Measurements from ENCODE around the gene FMN2. TPM values are rescaled to one million over a fixed set of nuclear protein-coding genes. Genes with fewer than 3 reads are reported as not detected.
A peak's percentile ranks its signal among the peaks of the same experiment; 100 is the strongest.
"Not testable (repeated sequence)": the region's sequence is repeated elsewhere in the genome, so short reads cannot be mapped to it uniquely, and the experiment has no call there.

The FMN2 gene
- total RNA-seq, 1 donor from 2014 or later, result 3.4 TPM

GRCh38 chr1:240314845-240315801 lies 223.4 kb downstream of the FMN2 start:
- DNase-seq, result peak; percentile 65

DNA sequence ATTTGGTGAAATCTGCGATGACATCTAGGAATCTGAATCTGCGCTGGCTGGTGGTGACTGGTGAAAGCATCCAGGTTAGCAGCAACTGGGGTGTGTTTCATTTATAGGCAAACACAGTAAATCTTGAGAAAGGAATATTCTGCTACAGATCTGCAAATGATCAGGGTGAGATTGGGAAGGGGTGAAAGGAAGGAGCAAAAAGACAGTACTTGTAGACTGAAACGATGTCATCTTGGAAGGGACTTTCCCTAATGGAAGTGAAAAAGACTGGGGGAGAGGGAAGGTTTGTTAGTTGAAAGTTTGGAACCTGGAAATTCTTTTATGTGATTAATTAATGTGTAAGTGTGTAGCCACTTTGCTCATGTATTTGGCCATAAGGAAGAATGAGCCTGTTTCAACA lies 228.3 kb downstream of the FMN2 start:
- no peak for DNase-seq

- DNase-seq, result no peak
Measured at GRCh38 chr1:240320659-240321058, 229.0 kb downstream of the FMN2 start.

- DNase-seq, result no peak
Measured at GRCh38 chr1:240322943-240323342, 231.3 kb downstream of the FMN2 start.

- not testable (repeated sequence) for DNase-seq
Measured at GRCh38 chr1:240328382-240328781, 236.7 kb downstream of the FMN2 start.

DNA sequence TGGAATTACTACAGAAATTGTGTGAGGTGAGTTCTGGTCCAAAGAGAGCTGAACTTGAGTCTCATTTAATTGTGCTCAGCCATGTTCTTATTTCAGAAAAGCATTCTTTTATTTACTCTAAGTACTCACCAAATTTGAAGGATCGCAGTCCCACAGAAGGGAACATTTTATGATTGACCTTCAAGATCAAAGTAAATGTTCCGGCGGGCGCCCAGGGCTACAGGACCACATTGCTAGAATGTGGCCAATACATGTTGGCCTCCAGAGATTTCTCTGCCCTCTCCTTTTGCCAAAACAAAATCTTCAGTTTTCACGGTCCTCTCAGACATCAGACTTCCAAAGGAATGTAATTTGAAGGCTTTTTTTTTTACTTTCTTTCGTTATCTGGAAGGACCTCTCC lies 237.8 kb downstream of the FMN2 start:
- peak; percentile 16 for DNase-seq

DNA sequence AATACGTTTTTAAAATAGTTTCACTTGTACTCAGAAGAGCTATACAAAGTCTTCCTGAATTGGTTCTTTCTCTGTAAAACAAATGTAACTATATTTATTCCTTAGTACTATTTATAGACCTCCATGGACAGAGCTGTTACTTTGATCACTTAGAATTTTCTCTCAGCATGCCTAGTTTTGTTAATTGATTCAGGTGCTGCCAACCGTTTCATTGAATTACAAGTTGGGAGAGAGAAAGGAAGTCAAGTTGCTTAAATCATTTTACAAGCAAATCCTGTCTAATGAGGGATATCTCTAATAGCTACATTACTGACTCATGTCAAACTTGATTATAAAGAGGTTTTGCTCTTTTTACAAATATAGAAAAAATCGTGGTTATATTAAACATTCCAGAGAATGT lies 241.0 kb downstream of the FMN2 start:
- no peak for DNase-seq

DNA sequence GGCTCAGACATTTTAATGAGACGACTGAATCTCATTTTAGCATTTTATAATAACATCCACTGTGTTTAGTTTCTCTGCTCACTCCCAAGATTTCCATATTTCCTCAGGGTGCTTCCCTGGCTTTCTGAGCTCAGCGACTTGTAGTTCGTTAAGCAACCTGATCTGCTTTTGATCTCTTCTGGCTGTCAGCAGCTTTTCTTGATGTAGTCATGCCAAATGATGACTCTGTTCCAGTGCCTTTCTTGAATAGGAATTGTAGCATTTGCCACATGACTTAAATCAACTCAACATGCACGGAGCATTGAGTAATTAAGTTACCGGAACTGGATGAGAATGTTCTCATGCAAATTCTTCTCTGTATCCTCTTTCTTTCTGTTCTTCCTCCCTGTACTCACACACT lies 246.1 kb downstream of the FMN2 start:
- DNase-seq, result peak; percentile 76

GRCh38 chr1:240338837-240339236 lies 247.2 kb downstream of the FMN2 start:
- no peak for DNase-seq

DNA sequence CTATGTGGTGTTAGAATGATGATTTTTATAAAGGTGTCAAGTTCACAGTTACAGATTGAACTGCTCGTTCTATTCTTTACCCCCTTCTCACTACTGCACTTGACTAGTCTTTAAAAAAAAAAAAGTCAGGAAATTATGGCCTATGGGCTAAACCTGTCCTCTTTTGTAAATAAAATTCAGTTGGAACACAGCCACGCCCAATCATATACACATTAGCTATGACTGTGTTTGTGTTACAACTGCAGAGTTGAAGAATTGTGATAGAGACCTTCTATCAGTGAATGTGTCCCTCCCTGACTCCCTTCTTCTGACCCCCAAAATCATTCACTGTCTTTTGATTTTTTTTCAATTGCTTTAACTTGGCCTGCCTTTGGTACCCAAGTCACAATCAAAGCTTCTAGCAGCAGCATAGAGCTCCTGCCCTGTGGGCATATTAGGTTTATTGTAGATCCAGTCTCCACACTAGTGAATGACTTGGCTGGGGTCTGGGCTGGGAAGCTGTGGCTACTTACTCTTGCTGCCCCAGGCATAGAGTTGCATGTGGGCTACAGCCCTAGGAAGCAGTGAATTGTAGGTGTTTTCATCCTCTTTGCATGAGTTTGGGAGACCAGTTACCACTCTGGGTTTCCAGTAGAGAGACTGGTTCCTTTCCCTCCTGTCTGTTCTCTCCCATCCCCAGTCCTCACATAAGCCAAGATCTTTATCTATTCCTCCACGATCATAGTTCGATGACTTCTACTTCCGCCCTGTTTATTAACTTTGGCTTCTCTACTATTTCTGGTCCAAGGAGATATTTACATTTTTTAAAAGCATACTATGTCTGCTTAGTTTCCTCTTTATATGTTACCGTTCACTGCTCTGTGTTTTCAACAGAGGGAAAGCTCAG lies 249.9 kb downstream of the FMN2 start:
- no peak for DNase-seq

GRCh38 chr1:240342251-240342625 lies 250.6 kb downstream of the FMN2 start:
- DNase-seq, result no peak

GRCh38 chr1:240343045-240343444 lies 251.4 kb downstream of the FMN2 start:
- DNase-seq, result no peak

- no peak for DNase-seq
Measured at GRCh38 chr1:240343966-240344365, 252.3 kb downstream of the FMN2 start.

DNA sequence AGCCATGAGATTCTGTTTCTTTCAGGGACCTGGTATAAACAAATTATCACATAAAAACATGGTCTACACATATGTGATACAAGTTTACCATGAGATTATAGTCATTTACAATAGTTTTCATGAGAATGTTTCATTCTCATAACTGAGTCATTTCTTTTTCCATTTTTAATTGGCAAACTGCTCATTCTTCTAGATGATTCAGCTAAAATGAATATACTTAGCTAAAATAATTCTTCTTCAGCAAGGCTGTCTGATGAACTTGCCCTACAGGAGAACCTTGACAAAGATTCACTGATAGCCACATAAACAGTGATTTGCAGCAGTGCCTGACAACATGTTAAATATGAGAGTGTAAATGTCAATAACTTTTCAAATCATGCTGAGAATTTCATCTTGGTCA lies 253.2 kb downstream of the FMN2 start:
- no peak for DNase-seq

DNA sequence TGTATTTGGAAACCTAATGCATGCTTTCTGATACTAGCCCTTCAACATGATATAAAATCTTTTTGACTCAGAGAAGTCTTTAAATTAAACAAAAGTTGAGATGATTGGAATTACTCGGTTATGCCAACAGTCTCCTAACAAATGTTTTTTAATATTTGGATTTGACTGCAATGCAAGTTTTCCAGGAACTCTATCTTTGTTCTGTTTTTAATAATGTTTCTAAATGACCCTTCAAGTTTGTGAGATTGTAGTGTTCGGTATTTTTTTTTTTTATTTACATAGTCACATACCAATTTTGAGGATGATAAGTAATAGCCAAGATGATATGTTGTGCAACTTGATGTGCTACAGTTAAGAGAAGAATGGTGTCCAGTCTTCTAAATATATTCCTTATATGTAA lies 258.0 kb downstream of the FMN2 start:
- no peak for DNase-seq

GRCh38 chr1:240350910-240351331 lies 259.2 kb downstream of the FMN2 start:
- DNase-seq, result no peak

DNA sequence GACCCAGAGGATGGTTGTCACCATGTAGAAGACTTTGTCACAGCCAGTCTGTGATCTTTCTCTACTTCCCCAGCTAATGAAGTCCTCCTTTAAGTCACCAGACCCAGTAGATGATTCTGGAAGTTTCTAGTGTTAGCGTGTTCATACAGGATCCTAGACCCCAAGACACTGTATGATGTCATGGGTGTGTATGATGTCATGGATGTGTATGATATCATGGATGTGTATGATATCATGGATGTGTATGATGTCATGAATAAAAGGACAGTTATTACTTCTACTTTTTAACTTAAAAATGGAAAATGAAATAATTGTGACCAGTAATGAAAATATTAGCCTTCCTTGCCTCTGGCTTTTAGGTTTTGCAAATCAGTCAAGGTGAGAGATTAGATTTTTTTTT lies 260.0 kb downstream of the FMN2 start:
- DNase-seq, result no peak

GRCh38 chr1:240352769-240353168 lies 261.1 kb downstream of the FMN2 start:
- DNase-seq, result no peak

DNA sequence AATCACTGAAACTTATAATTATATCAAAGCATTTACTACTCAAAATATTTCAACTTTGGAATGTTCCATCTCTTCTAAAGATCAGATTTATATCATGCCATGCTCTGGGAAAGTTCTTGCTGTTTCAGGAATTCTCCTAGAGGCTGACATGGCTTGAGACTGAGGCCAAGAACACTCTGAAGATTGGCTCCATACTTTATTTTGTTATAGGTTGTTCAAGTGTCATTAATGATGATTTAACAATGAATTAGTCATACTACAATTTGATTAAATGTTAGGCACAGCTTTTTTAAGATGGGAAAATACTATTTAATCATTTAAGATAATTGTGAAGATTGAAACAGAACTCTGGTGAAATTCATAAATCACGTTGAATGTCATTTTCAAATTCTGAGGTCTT lies 264.9 kb downstream of the FMN2 start:
- no peak for DNase-seq

DNA sequence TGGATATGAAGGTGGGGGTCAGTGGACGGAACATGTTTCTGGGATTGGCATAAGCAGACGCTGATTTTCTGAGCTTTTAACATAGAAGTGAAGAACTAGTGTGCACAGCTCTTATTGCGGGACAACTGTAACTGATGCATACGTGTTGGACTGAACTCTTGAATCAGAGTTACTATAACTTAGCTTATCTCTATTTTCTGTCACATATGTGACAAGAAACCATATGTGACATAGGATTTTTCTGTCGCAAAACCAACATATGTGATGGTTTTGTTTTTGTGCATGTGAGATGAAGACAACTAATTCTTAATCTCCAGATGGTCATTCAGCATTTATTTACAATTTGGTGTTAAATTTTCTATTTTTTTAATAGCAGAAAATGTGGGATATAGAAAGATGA lies 270.4 kb downstream of the FMN2 start:
- no peak for DNase-seq

DNA sequence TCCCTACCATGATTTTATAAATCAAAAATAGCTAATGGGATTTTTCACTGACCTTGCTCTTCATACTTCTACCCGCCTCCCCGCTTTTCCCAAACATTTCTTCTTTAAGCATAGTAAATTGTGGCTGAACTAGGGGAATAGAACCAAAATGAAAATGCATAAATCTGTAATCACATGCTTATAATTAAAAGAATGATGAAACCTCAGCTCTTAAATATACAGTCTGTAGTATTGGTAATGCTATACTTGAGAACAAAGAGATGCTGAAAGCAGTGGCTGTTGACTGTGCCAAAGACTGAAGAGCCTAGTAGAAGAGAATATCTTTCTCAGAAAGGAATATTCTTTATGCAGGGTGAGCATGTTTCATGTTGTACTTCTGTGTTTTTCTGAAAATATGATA lies 271.1 kb downstream of the FMN2 start:
- DNase-seq, result no peak

DNA sequence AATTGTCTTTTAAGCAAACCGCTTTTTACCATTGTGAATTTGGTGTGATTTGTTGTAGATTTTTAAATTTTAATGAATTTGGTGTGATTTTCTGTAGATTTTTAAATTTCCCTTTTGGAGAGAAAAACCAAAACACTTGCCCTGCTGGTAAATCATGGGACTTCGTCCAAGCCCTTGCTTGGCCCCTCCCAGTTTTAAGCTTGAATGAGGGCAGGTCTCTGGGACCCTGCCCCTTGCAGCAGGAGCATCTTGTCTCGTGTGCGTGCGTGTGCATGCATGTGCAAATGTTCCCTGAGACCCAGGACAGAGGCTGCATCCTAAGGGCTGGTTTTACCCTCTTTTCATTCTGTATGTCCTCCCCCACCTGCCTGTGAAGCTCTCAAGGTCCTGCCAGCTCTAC lies 271.6 kb downstream of the FMN2 start:
- no peak for DNase-seq

DNA sequence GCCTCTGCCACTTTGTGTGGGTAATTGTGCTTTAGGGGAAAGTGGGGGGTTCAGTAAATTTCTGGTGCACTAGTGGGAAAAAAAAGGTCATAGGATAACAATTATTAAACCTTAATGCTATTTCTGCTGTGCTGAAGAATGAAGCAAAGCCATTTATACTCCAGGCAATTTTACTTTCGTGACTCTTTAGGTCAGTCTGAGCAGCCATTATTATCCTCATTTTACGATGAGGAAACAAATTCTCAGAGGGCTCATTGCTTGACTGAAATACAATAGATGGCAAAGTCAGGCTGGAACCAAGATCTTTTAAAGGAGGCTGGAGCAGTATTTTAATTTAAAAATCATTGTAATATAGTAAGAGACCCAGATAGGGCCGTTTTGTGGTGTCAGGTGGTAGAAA lies 272.2 kb downstream of the FMN2 start:
- no peak for DNase-seq
